GM15510 (cell line): ENCODE measurements around the gene ANKRD42.

ENCODE experiments used
- POLR2A ChIP-seq: IDR thresholded peaks from 3 replicates; pipeline ENCODE4 v1.6.1; 2011; ENCODE audit warnings: borderline replicate concordance; ENCODE audit not compliant: insufficient read length; ENCODE audit errors: extremely low read depth

Gene ANKRD42

DNA sequence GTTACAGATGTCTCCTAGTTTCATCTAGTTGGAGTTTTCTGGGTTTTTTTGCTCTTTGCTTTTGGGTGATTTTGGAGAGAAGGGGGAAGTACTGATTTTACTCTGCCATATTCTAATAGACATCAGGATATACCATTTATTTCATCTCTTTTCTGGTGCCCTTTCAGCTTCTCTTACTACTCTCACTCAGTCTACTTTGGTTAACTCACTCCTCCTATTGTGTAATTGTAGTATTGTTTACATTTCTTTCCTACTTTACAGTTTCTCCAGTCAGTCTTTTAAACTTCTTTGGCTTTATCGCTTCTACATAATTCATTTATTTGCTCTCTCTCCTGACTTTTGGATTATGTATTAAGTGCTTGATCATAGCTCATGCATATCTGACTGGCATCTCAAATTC is 6.5 kb downstream of the ANKRD42 start:
- no peak for TF ChIP-seq POLR2A

DNA sequence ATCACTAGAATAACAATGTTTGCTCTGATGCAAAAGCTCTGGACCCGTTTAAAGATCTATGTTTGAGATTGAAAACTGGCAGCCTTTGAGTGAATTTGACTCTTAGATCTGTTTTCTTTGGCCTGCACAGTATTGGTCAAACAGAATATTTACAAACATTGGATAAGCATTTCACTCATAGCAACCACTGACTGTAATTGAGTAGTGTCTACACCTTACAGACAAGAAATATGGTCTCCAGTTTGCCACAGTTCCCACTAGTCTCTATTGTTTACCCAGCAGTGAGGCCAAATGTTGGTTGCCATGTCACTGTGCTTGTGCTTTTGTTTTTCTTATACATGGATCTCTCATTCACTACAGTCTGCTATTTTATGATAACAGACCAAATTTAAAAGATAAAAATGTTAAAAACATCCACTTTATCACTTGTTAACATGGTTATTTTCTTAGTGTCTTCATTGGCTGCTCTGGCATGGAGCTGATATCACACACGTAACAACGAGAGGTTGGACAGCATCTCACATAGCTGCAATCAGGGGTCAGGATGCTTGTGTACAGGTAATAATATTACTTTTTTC is 12.2 kb downstream of the ANKRD42 start:
- TF ChIP-seq POLR2A = no peak

- no peak for TF ChIP-seq POLR2A
These were observed 12.7 kb downstream of the ANKRD42 start for GRCh38 chr11:83206221-83206620.

GRCh38 chr11:83219095-83219494 is 25.6 kb downstream of the ANKRD42 start:
- no peak for TF ChIP-seq POLR2A

DNA sequence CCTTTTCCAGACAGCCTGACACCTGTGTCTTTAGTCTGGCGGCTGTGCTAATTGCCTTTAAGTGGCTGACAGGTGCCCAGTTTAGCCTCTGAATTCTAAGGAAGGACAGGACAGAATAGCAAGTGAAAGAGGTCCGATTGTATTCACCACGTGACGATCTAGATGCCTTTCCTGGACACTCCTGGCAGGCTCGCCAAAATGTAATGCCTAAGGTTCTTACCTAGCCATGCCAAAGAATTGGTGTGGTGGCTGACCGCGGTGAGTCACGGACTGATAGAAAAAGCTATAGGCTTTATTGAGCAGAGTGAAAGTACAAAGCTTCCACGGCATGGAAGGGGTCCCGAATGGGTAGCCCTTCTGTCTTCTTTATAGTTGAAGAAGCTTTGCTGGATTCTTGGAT is 26.7 kb downstream of the ANKRD42 start:
- TF ChIP-seq POLR2A = no peak

DNA sequence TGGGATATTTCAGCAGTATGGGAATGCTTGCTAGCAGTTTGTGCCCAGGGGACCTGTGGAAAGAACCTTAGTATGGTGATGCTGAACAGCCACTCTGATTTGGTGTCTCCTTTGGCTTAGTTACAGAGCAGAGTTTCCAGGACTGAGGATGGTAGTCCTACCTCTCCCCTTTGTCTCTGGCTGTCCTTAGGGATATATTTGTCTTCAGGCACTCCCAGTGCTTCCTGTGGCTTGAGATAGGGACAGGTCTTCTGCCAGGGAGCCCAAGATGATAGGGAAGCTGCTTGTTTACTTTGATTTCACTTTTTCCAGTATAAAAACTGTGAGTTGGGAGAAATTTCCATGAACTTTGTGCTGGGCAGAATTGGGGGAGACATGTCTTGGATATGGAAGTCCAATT is 28.2 kb downstream of the ANKRD42 start:
- no peak for TF ChIP-seq POLR2A

DNA sequence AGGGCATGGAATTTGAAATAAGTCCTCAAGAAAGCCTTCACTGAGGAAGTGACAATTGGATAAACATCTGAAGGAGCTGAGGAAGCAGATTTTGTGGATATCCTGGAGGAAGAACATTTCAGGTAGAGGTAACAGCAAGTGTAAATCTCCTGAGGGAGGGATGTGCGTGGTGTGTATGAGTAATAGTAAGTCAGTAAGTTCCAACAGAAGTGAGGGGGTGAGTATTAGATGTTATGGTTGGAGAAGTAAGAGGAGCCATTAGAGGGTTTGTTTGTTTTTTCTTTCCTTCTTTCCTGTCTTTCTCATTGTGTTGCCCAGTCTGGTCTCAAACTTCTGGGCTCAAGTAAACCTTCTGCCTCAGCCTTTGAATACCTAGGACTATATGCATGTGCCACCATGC is 29.0 kb downstream of the ANKRD42 start:
- TF ChIP-seq POLR2A = no peak

DNA sequence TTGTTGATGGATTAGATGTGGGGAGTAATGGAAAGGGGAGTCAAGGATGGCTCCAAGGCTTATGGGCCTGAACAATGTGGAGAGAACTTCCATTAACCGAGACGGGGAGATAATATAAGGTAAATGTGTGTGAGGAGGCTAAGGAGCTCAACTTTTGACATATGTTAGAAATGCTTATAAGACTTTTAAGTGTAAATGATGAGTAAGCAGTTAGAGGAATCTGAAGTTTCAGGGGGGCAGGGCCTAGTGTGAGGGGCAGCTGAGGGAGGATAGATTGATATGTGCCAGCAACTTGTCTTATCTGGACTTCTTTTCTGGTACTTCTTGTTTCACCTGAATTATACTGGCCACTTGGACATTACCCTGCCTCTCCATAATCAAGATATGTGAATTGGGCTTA is 29.9 kb downstream of the ANKRD42 start:
- no peak for TF ChIP-seq POLR2A

DNA sequence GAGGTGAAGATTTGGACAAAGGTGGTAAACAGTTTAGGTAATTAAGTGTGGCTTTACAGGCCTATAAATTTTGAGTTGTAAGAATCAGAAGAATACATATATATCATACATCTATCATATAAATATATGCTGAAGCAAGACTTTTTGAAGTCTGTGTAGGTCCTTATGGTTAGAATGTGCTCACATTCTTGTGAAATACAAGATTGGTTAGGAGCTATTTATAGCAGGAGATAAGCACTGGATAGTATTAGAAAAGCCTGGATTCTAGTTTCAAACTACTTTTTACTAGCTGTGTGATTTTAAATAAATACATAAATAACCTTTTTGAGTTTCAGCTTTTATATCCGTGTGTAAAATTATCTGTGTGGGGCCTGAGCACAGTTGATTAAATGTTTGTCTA is 42.3 kb downstream of the ANKRD42 start:
- no peak for TF ChIP-seq POLR2A

DNA sequence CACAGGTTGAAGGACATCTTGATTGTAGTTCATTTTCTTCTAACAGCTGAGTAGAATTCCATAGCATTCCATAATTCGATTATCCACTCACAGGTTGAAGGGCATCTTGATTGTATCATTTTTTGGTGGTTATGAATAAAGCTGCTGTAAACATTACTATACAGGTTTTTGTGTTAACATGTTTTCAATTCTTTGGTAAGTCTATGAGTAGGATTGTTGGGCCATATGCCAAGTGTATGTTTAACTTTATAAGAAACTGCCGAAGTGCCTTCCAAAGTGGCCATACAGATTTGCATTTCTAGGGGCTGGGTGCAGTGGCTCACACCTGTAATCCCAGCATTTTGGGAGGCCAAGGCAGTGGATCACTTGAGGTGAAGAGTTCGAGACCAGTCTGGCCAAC is 44.6 kb downstream of the ANKRD42 start:
- TF ChIP-seq POLR2A = no peak

GRCh38 chr11:83241291-83241946 is 47.9 kb downstream of the ANKRD42 start:
- TF ChIP-seq POLR2A = no peak

- TF ChIP-seq POLR2A = no peak
These were observed 55.9 kb downstream of the ANKRD42 start for GRCh38 chr11:83249445-83249844.

- no peak for TF ChIP-seq POLR2A
These were observed 56.6 kb downstream of the ANKRD42 start for GRCh38 chr11:83249972-83250593.

DNA sequence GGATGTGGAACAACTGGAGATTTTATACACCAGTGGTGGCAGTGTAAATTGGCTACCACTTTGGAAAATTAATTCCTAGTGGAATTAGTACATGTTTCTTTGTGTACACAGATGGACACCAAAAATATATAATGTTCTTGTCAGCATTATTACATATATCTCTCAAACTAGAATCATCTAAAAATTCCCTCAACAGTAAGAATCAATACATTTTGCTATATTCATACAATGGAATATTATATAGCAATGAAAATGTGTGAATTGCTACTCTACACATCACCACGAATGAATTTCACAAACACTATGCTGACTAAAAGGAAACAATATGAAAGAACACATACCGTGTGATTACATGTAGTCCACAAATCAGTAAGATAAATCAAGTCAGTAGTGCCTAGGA is 58.8 kb downstream of the ANKRD42 start:
- TF ChIP-seq POLR2A = no peak

GRCh38 chr11:83252941-83253340 is 59.4 kb downstream of the ANKRD42 start:
- TF ChIP-seq POLR2A = no peak

DNA sequence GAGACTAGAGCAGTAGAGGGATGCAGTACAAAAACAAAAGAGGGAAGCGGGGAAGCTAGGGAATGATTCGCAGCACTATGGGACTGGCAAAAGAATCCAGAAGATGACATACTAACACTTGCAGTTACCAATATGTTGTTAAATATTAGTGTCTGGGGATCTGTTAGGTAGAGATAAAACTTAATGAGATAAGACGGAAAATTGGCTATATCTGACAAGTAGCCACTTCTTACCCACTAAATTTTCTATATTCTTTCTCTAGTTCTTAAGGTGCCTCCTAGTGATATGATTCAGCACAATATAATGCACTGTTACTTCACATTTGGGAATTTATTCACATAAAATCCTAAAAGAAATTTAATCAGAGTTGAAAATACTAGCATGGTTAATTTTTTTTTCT is 61.9 kb downstream of the ANKRD42 start:
- no peak for TF ChIP-seq POLR2A
